ENCODE results near the gene RPS6KA2. TPM values are rescaled to one million over a fixed set of nuclear protein-coding genes. Genes with fewer than 3 reads are reported as not detected.

The RPS6KA2 gene
- total RNA-seq, 2 donors from 2014 or later = 59.5 to 75.4 TPM

DNA sequence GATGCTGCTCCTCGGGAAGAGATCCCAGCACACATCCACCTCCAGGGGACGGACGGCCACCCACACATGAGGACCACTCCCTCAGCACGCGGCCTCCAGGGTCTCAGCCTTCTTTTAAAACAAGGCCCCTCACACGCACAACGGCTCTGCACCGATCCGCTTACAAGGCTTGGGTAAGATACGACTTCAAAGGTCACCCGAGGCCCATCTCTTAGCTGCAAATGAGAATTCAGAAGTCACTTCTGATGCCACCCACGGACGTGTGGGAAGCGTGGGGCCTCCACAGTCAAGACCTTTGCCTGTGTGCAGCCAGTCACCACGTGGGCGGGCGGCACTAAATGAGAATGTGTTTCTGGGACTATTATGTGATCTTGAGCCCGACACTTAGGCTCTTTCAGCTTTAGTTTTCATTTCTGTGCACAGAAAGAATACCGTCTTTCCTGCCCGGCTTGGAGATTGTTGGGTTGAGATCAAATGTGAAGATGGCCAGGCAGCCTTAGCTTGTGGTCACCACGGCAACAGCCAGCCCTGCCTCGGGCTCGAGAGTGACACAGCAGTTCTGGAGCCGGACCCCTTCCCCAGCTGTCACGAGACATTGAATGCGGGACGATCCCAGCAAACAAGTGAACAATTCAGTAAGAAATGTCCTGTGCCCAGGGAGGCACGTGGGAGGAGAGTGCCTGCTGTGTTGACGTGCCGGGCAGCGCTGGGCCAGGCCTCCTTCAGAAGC, 132.1 kb downstream of the RPS6KA2 start:
- TF ChIP-seq, protein P1, sequence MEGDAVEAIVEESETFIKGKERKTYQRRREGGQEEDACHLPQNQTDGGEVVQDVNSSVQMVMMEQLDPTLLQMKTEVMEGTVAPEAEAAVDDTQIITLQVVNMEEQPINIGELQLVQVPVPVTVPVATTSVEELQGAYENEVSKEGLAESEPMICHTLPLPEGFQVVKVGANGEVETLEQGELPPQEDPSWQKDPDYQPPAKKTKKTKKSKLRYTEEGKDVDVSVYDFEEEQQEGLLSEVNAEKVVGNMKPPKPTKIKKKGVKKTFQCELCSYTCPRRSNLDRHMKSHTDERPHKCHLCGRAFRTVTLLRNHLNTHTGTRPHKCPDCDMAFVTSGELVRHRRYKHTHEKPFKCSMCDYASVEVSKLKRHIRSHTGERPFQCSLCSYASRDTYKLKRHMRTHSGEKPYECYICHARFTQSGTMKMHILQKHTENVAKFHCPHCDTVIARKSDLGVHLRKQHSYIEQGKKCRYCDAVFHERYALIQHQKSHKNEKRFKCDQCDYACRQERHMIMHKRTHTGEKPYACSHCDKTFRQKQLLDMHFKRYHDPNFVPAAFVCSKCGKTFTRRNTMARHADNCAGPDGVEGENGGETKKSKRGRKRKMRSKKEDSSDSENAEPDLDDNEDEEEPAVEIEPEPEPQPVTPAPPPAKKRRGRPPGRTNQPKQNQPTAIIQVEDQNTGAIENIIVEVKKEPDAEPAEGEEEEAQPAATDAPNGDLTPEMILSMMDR (IDR thresholded peaks at IDR 0.05) = no peak

DNA sequence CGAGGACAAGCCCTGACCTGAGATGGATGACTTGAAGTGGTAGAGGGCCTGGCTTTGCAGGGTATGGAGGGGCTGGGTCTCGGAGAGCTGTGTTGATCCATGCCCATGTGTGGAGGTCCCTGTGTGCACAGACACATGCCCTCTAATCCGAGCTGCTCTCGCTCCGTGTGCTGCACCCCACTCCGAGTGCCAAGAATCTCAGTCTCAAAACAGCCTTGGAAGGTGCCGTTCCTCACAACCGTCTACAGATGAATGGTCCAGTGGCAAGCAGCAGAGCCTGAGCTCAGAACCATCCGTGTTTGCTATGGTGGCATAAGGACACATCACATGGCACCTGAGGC, 133.0 kb downstream of the RPS6KA2 start:
- H3K4me1 ChIP-seq (ENCODE audit: control insufficient read depth in 1 of 2, low read depth in 2 of 2) = no peaks in the 10 kb centered on the region
- no peak overlapping the region for H3K4me3 ChIP-seq
- DNase-seq (ENCODE audit: low spot score) (no peak), ATAC-seq (ENCODE audit: insufficient number of reproducible peaks, low FRiP score, low read depth) (no peak)
- H3K9me3 ChIP-seq = no peaks in the 10 kb centered on the region
- no peaks in the 10 kb centered on the region for H3K27me3 ChIP-seq (replicated peaks; ENCODE audit: insufficient read depth)
- TF ChIP-seq, protein P1 (IDR thresholded peaks at IDR 0.05) = no peak
- H3K27ac ChIP-seq = no peak overlapping the region
- peaks cover 3% of the 10 kb centered on the region for H3K36me3 ChIP-seq

More for the DNA sequence above, 132.1 kb downstream of the RPS6KA2 start:
- no peak overlapping the region for H3K27ac ChIP-seq
- ATAC-seq (ENCODE audit: insufficient number of reproducible peaks, low FRiP score, low read depth) = no peak
- H3K36me3 ChIP-seq = peaks cover 3% of the 10 kb centered on the region
- no peaks in the 10 kb centered on the region for H3K27me3 ChIP-seq (replicated peaks; ENCODE audit: insufficient read depth)
- H3K4me1 ChIP-seq (ENCODE audit: control insufficient read depth in 1 of 2, low read depth in 2 of 2) = no peaks in the 10 kb centered on the region
- DNase-seq (ENCODE audit: low spot score) = no peak
- H3K4me3 ChIP-seq = no peak overlapping the region
- H3K9me3 ChIP-seq = no peaks in the 10 kb centered on the region

DNA sequence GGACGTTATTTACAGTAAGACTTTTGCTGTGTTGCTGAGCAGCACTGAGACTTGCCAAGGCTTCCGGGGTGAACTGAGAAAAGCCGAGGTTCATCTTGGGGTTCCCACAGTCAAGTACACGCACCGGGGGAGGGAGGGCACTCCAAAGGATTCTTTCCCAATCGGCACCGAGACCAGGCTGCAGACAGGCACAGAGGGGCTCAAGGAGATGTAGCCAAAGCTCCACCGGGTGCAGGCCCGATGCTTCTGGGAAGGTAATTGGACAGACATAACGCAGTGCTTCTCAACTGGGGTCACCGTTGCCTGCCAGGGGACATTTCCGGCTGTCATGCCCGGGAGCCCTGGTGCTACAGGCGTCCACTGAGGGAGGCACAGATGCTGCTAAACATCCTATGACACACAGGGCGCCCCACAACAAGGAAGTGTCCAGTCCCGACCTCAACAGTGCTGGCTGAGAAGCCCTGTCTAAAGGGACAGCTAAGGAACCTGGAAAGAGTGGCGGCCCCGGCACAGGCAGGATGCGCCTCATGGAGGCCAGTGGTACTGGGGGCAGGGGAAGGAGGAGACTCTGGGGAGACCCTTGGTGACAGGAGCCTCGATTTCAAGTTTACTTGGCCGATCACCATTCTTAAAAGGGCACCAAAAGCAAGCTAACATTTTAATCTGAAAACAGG, 133.5 kb downstream of the RPS6KA2 start:
- H3K9me3 ChIP-seq = no peaks in the 10 kb centered on the region
- TF ChIP-seq, protein P1 (IDR thresholded peaks at IDR 0.05) = no peak
- H3K4me3 ChIP-seq = no peak overlapping the region
- ATAC-seq (ENCODE audit: insufficient number of reproducible peaks, low FRiP score, low read depth) (no peak), DNase-seq (ENCODE audit: low spot score) (no peak)
- H3K4me1 ChIP-seq (ENCODE audit: control insufficient read depth in 1 of 2, low read depth in 2 of 2) = peaks cover 0 to under 1% of the 10 kb centered on the region in 2 donors
- H3K27me3 ChIP-seq (replicated peaks; ENCODE audit: insufficient read depth) = no peaks in the 10 kb centered on the region
- no peak overlapping the region for H3K27ac ChIP-seq
- H3K36me3 ChIP-seq = peaks cover 3% of the 10 kb centered on the region

DNA sequence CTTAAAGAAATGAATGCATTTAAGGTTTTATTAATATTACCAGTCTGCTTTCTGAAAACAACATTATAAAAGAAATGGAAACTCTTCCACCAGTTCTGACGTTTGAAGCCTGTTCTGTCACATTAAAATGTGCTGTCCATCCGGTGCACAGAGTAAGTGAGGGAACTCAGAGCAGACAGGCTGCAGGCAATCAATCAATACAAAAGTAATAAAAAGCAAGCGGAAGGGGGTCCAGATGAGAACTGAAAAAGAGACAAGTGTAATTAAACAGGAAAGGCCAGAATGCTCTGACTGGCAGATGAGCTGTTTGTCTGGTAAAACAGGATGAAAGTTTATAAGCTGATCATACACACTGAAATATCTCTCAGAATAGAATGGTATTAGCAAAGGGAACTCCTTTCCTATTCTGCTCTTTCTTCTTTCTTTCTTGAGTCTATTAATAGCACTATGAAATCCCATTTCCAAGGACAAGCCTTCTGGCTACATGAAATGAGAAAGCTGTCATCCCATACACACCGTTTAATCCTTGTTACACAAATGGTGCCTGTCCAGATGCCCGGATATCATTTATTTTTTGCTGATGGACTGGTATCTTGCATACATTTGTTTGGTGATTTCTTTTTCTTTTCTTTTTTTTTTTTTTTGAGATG, 134.8 kb downstream of the RPS6KA2 start:
- Histone ChIP-seq H3K4me3 (no peak overlapping the region), H3K36me3 (peaks cover 3% of the 10 kb centered on the region), H3K27me3 (replicated peaks; ENCODE audit: insufficient read depth) (no peaks in the 10 kb centered on the region), H3K4me1 (ENCODE audit: control insufficient read depth in 1 of 2, low read depth in 2 of 2) (peaks cover 0 to 3% of the 10 kb centered on the region in 2 donors), H3K9me3 (no peaks in the 10 kb centered on the region), H3K27ac (no peak overlapping the region)
- TF ChIP-seq, protein P1 (IDR thresholded peaks at IDR 0.05) = no peak
- no peak for ATAC-seq (ENCODE audit: insufficient number of reproducible peaks, low FRiP score, low read depth)
- DNase-seq (ENCODE audit: low spot score) = no peak
